WTC11 (cell line): ENCODE measurements around the gene PRR7. TPM values are rescaled to one million over a fixed set of nuclear protein-coding genes. Genes with fewer than 3 reads are reported as not detected.
"Not testable (repeated sequence)": the region's sequence is repeated elsewhere in the genome, so short reads cannot be mapped to it uniquely, and the experiment has no call there.

Experiments
- ATAC-seq: fragments of 200-7000 bp; cut with Tn5 transposase; 2 replicates; pipeline ENCODE4 v1.10.0; 2021; ENCODE audit warnings: mild to moderate bottlenecking, moderate library complexity
- CTCF ChIA-PET: fragments of 300-600 bp; sonication (Branson Sonifier 250); formaldehyde crosslinking; loops from one replicate; lab custom pipeline; 2021; ENCODE audit warnings: antibody characterized with exemption; lab: Charles Lee
- POLR2A ChIA-PET: fragments of 350-600 bp; sonication (Branson Sonifier 250); formaldehyde crosslinking; loops from one replicate; lab custom pipeline; 2021; ENCODE audit warnings: antibody characterized with exemption; lab: Charles Lee
- DNase-seq: peaks from one replicate; pipeline ENCODE4 v3.0.0; 2021; ENCODE audit warnings: low spot score
- H3K27ac Mint-ChIP-seq: 2 replicates; pipeline ENCODE4 v1.8.0; 2021; ENCODE audit warnings: mixed read lengths
- H3K27me3 Mint-ChIP-seq: 2 replicates; pipeline ENCODE4 v1.8.0; 2021; ENCODE audit warnings: low read depth, mild to moderate bottlenecking, moderate library complexity, mixed read lengths
- H3K36me3 Mint-ChIP-seq: 2 replicates; pipeline ENCODE4 v1.8.0; 2021; ENCODE audit warnings: mixed read lengths
- H3K4me1 Mint-ChIP-seq: 2 replicates; pipeline ENCODE4 v1.8.0; 2022; ENCODE audit warnings: mixed read lengths
- H3K4me3 Mint-ChIP-seq: 2 replicates; pipeline ENCODE4 v1.8.0; 2021; ENCODE audit warnings: mild to moderate bottlenecking, moderate library complexity, mixed read lengths
- H3K9me3 Mint-ChIP-seq: 2 replicates; pipeline ENCODE4 v1.8.0; 2021; ENCODE audit warnings: mixed read lengths
- ATF1 ChIP-seq: sonication (generic); formaldehyde crosslinking; IDR thresholded peaks from 2 replicates; pipeline ENCODE4 v1.8.1; 2023; ENCODE audit warnings: mild to moderate bottlenecking, moderate library complexity, missing genetic modification reagents
- ATF6 ChIP-seq: sonication (generic); formaldehyde crosslinking; IDR thresholded peaks from 2 replicates; pipeline ENCODE4 v1.8.1; 2023; ENCODE audit warnings: mild to moderate bottlenecking, missing genetic modification reagents
- CREB1 ChIP-seq: sonication (generic); formaldehyde crosslinking; IDR thresholded peaks from 2 replicates; pipeline ENCODE4 v1.8.0; 2023; ENCODE audit warnings: mild to moderate bottlenecking, missing genetic modification reagents
- FOXJ3 ChIP-seq: sonication (generic); formaldehyde crosslinking; IDR thresholded peaks from 2 replicates; pipeline ENCODE4 v1.9.0; 2021; ENCODE audit warnings: missing genetic modification reagents, mild to moderate bottlenecking, borderline replicate concordance
- FOXP1 ChIP-seq: sonication (generic); formaldehyde crosslinking; IDR thresholded peaks from 2 replicates; pipeline ENCODE4 v1.8.0; 2022; ENCODE audit warnings: missing genetic modification reagents, mild to moderate bottlenecking, moderate library complexity, borderline replicate concordance
- HMGA2 ChIP-seq: fragments of 250-450 bp; sonication (Bioruptor Pico); IDR thresholded peaks from 2 replicates; pipeline ENCODE4 v1.4.0; 2021; ENCODE audit warnings: mild to moderate bottlenecking, moderate library complexity
- IRF1 ChIP-seq: sonication (generic); formaldehyde crosslinking; IDR thresholded peaks from 2 replicates; pipeline ENCODE4 v1.8.0; 2023; ENCODE audit warnings: missing genetic modification reagents
- IRF2 ChIP-seq: sonication (generic); formaldehyde crosslinking; IDR thresholded peaks from 2 replicates; pipeline ENCODE4 v1.8.0; 2022; ENCODE audit warnings: low read depth, missing genetic modification reagents, borderline replicate concordance
- JAZF1 ChIP-seq: fragments of 250-450 bp; sonication (Bioruptor Pico); IDR thresholded peaks from 2 replicates; pipeline ENCODE4 v1.9.0; 2021; ENCODE audit warnings: moderate library complexity, mild to moderate bottlenecking, inconsistent platforms
- KAT7 ChIP-seq: sonication (generic); formaldehyde crosslinking; IDR thresholded peaks from 2 replicates; pipeline ENCODE4 v1.8.1; 2023; ENCODE audit warnings: missing genetic modification reagents, mild to moderate bottlenecking, borderline replicate concordance
- MLX ChIP-seq: sonication (generic); formaldehyde crosslinking; IDR thresholded peaks from 2 replicates; pipeline ENCODE4 v1.8.1; 2023; ENCODE audit warnings: mild to moderate bottlenecking, missing genetic modification reagents, moderate library complexity
- NFYB ChIP-seq: sonication (generic); formaldehyde crosslinking; conservative IDR thresholded peaks from 2 replicates; pipeline ENCODE4 v1.8.0; 2022; ENCODE audit warnings: low read depth, missing genetic modification reagents
- PRRX2 ChIP-seq: fragments of 250-450 bp; sonication (Bioruptor Pico); IDR thresholded peaks from 2 replicates; pipeline ENCODE4 v1.8.0; 2021; ENCODE audit warnings: mild to moderate bottlenecking
- RORB ChIP-seq: fragments of 250-450 bp; sonication (Bioruptor Pico); IDR thresholded peaks from 2 replicates; pipeline ENCODE4 v1.9.0; 2021; ENCODE audit warnings: mild to moderate bottlenecking
- SMAD3 ChIP-seq: sonication (generic); formaldehyde crosslinking; IDR thresholded peaks from 2 replicates; pipeline ENCODE4 v1.8.0; 2022; ENCODE audit warnings: missing genetic modification reagents, mild to moderate bottlenecking, borderline replicate concordance
- ZNF416 ChIP-seq: fragments of 250-450 bp; sonication (Bioruptor Pico); IDR thresholded peaks from 2 replicates; pipeline ENCODE4 v1.9.0; 2021; ENCODE audit warnings: mild to moderate bottlenecking, inconsistent platforms
- ZNF425 ChIP-seq: fragments of 250-450 bp; sonication (Bioruptor Pico); conservative IDR thresholded peaks from 2 replicates; pipeline ENCODE4 v1.9.0; 2021; ENCODE audit warnings: mild to moderate bottlenecking
- ZNF671 ChIP-seq: fragments of 250-450 bp; sonication (Bioruptor Pico); IDR thresholded peaks from 2 replicates; pipeline ENCODE4 v1.8.0; 2021; ENCODE audit warnings: mild to moderate bottlenecking
- ZSCAN18 ChIP-seq: fragments of 250-450 bp; sonication (Bioruptor Pico); IDR thresholded peaks from 2 replicates; pipeline ENCODE4 v2.1.2; 2022; ENCODE audit warnings: mild to moderate bottlenecking, moderate library complexity
- total RNA-seq: library from RNA; stranded (reverse); gene quantifications from 3 replicates; pipeline ENCODE4 v1.2.3, GENCODE V29; 2021

The PRR7 gene
- total RNA-seq, 1 experiment from 2014 or later, result 13.1 TPM

GRCh38 chr5:177419046-177419445 is 27.6 kb upstream of the PRR7 start:
- DNase-seq, result no peak
- TF ChIP-seq KAT7 (CRISPR knock-in tag), result no peak
- TF ChIP-seq ZNF671 (CRISPR knock-in tag), result no peak
- TF ChIP-seq ZNF425 (CRISPR knock-in tag), result no peak
- TF ChIP-seq ZNF416 (CRISPR knock-in tag), result no peak
- TF ChIP-seq PRRX2 (CRISPR knock-in tag), result no peak
- no peak for TF ChIP-seq CREB1
- TF ChIP-seq SMAD3, result no peak
- TF ChIP-seq ATF1 (CRISPR knock-in tag), result no peak
- no peak for TF ChIP-seq ATF6 (CRISPR knock-in tag)
- no peak for TF ChIP-seq FOXP1 (CRISPR knock-in tag)
- TF ChIP-seq RORB (CRISPR knock-in tag), result no peak
- no peak for TF ChIP-seq NFYB
- TF ChIP-seq IRF1, result no peak
- TF ChIP-seq JAZF1 (CRISPR knock-in tag), result no peak
- no peaks in the 10 kb centered on the region for H3K36me3 Mint-ChIP-seq
- no peak overlapping the region for H3K27ac Mint-ChIP-seq
- ATAC-seq, result no peak
- ChIA-PET POLR2A (interaction anchor here (0.7 kb wide), 1 partner anchor 16 kb away, joined by 3 read pairs; no protein-coding TSS in a partner anchor), CTCF (interaction anchor here (1.2 to 1.9 kb wide), 4 partner anchors 28 to 101 kb away, joined by 3 to 5 read pairs (median 4); no protein-coding TSS in a partner anchor)
- H3K27me3 Mint-ChIP-seq, result peaks cover 19% of the 10 kb centered on the region
- no peaks in the 10 kb centered on the region for H3K9me3 Mint-ChIP-seq
- H3K4me1 Mint-ChIP-seq, result no peaks in the 10 kb centered on the region
- no peak overlapping the region for H3K4me3 Mint-ChIP-seq

GRCh38 chr5:177420472-177420871 is 26.1 kb upstream of the PRR7 start:
- POLR2A ChIA-PET, ATAC-seq, H3K27ac Mint-ChIP-seq, H3K4me1 Mint-ChIP-seq, H3K4me3 Mint-ChIP-seq, H3K9me3 Mint-ChIP-seq, DNase-seq, H3K36me3 Mint-ChIP-seq: not testable (repeated sequence)
- CTCF ChIA-PET, result interaction anchor here (0.6 to 3.0 kb wide), 4 partner anchors 30 to 155 kb away, joined by 3 to 10 read pairs (median 4); no protein-coding TSS in a partner anchor
- peaks cover 13% of the 10 kb centered on the region for H3K27me3 Mint-ChIP-seq

- ChIA-PET POLR2A (no interaction called here), CTCF (interaction anchor here (1.4 to 3.0 kb wide), 2 partner anchors 31 to 50 kb away, joined by 5 to 10 read pairs; no protein-coding TSS in a partner anchor)
- Mint-ChIP-seq H3K27ac (no peak overlapping the region), H3K9me3 (no peaks in the 10 kb centered on the region), H3K4me1 (peaks cover 5% of the 10 kb centered on the region), H3K4me3 (no peak overlapping the region), H3K27me3 (peaks cover 13% of the 10 kb centered on the region), H3K36me3 (no peaks in the 10 kb centered on the region)
- no peak for DNase-seq
- no peak for ATAC-seq
- TF ChIP-seq FOXP1 (CRISPR knock-in tag), result no peak
- no peak for TF ChIP-seq MLX
- TF ChIP-seq FOXJ3, result no peak
- TF ChIP-seq IRF2, result no peak
- TF ChIP-seq HMGA2, result no peak
- no peak for TF ChIP-seq SMAD3
- no peak for TF ChIP-seq CREB1
- no peak for TF ChIP-seq ZSCAN18 (CRISPR knock-in tag)
Observed at GRCh38 chr5:177421062-177421798, 25.4 kb upstream of the PRR7 start.
